Sciatic nerve (tissue), 2 donors: ENCODE data around the gene TCEAL5. TPM values are rescaled to one million over a fixed set of nuclear protein-coding genes. Genes with fewer than 3 reads are reported as not detected.
"Not testable (repeated sequence)": the region's sequence is repeated elsewhere in the genome, so short reads cannot be mapped to it uniquely, and the experiment has no call there.

ENCODE experiments used
- ATAC-seq: fragments of 200-7000 bp; cut with Tn5 transposase; one replicate; pipeline ENCODE4 v1.9.1; 2020; ENCODE audit warnings: mild to moderate bottlenecking, moderate library complexity
- DNase-seq: peaks from one replicate; pipeline ENCODE4 v3.0.0-alpha.2; 2020; ENCODE audit warnings: low spot score
- intact Hi-C: fragments of 100-400 bp; cut with DNase I; formaldehyde crosslinking; loops from one replicate; pipeline ENCODE4 v1.14.2; 2022
- total RNA-seq: library from RNA; stranded (reverse); fragmentation: NEBNext Ultra II Directional; extraction: Animal tissue kit (Norgen Biotek cat#: 25700); gene quantifications from one replicate; pipeline ENCODE4 v1.2.1, GENCODE V29; 2021
- donor health status: DM: no; HTN: no; CAD: no.
- donor health status: DM: no; HTN: no; CAD: no.

TCEAL5 gene
- total RNA-seq, 1 donor from 2014 or later, result 1.0 TPM

GRCh38 chrX:103236296-103236695, 40.3 kb downstream of the TCEAL5 start:
- no peak for ATAC-seq
- no peak for DNase-seq
- intact Hi-C loops, result no loop called here

- intact Hi-C loops, ATAC-seq: not testable (repeated sequence)
These were observed 40.9 kb downstream of the TCEAL5 start for GRCh38 chrX:103235608-103236007.

DNA sequence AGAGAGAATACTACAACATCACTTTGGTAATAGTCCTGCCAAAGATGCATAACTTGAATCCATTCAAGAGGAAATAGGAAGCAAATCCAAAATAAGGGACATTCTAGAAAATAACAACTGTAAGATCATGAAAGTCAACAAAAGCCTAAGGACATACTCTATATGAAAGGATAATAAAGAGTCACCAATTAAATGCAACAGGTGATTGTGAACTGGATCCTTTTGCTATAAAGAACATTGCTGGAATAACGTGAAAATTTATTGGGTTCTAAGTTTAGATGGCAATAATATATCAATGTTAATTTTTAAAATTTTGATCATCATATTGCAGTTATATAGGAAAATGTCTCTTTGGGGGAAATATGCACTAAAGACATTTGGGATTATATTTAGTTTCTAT, 41.7 kb downstream of the TCEAL5 start:
- intact Hi-C loops, result no loop called here
- DNase-seq (no peak), ATAC-seq (no peak)

More at GRCh38 chrX:103235608-103236007, 40.9 kb downstream of the TCEAL5 start:
- not testable (repeated sequence) for DNase-seq

GRCh38 chrX:103233263-103233662, 43.3 kb downstream of the TCEAL5 start:
- ATAC-seq, result no peak

DNA sequence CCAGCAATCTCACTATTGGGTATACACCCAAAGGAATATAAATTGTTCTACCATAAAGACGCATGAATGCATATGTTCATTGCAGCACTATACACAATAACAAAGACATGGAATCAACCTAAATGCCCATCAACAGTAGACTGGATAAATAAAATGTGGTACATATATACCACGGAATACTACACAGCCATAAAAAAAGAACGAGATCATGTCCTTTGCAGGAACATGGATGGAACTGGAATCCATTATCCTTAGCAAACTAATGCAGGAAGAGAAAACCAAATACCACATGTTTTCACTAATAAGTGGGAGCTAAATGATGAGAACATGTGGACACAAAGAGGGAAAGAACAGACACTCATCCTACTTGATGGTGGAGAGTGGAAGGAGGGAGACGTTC, 50.6 kb downstream of the TCEAL5 start:
- intact Hi-C loops, ATAC-seq, DNase-seq: not testable (repeated sequence)

More at GRCh38 chrX:103233263-103233662, 43.3 kb downstream of the TCEAL5 start:
- intact Hi-C loops, result no loop called here
- no peak for DNase-seq

Other genes with a start within 250 kb of the TCEAL5 start
- gene BEX1, start 212.6 kb downstream of the TCEAL5 start, total RNA-seq, result 1.7 TPM
- gene NXF3, start 183.6 kb downstream of the TCEAL5 start, total RNA-seq, result 0.94 TPM
- gene BEX4, start 61.6 kb downstream of the TCEAL5 start, total RNA-seq, result 38.9 TPM
- gene TCEAL8, start 21.6 kb downstream of the TCEAL5 start, total RNA-seq, result 50.0 TPM
- gene BEX2, start 34.2 kb upstream of the TCEAL5 start, total RNA-seq, result 2.6 TPM
- 15.1 TPM for gene TCEAL7, start 53.5 kb upstream of the TCEAL5 start, total RNA-seq
- 49.5 TPM for gene TCEAL9, start 79.8 kb upstream of the TCEAL5 start, total RNA-seq
- gene BEX3, start 99.8 kb upstream of the TCEAL5 start, total RNA-seq, result 83.2 TPM
- gene RAB40A, start 242.7 kb upstream of the TCEAL5 start, total RNA-seq, result 1.2 TPM